NCI-H446 treated with DMSO at 0.1 percent for 48 hours (cell line): ENCODE data around the gene LAT.

Experiments
- DNase-seq: peaks from one replicate; lab custom pipeline; 2025; lab: John Stamatoyannopoulos, UW

Gene LAT

GRCh38 chr16:29009050-29009837 lies 24.4 kb downstream of the LAT start:
- DNase-seq, result no peak

GRCh38 chr16:29009838-29010166 lies 24.9 kb downstream of the LAT start:
- no peak for DNase-seq

- DNase-seq, result no peak
Observed at GRCh38 chr16:29011112-29011511, 26.3 kb downstream of the LAT start.

GRCh38 chr16:29011851-29012250 lies 27.0 kb downstream of the LAT start:
- DNase-seq, result no peak

- no peak for DNase-seq
Observed at GRCh38 chr16:29012913-29013553, 28.2 kb downstream of the LAT start.

- DNase-seq, result no peak
Observed at GRCh38 chr16:29014561-29015069, 29.8 kb downstream of the LAT start.

- no peak for DNase-seq
Observed at GRCh38 chr16:29022196-29022595, 37.3 kb downstream of the LAT start.

- no peak for DNase-seq
Observed at GRCh38 chr16:29023279-29024277, 38.7 kb downstream of the LAT start.

- DNase-seq, result no peak
Observed at GRCh38 chr16:29024278-29024677, 39.4 kb downstream of the LAT start.

- DNase-seq, result no peak
Observed at GRCh38 chr16:29025218-29025617, 40.4 kb downstream of the LAT start.

- DNase-seq, result no peak
Observed at GRCh38 chr16:29025735-29026134, 40.9 kb downstream of the LAT start.

GRCh38 chr16:29028457-29029167 lies 43.8 kb downstream of the LAT start:
- DNase-seq, result no peak

- no peak for DNase-seq
Observed at GRCh38 chr16:29029168-29029994, 44.5 kb downstream of the LAT start.

- DNase-seq, result no peak
Observed at GRCh38 chr16:29030086-29030840, 45.4 kb downstream of the LAT start.
